BJ (cell line): ENCODE data around the gene NRIP1. TPM values are rescaled to one million over a fixed set of nuclear protein-coding genes. Genes with fewer than 3 reads are reported as not detected.

Source experiments
- CTCF ChIA-PET: fragments of 350-600 bp; formaldehyde crosslinking; extraction: SDS; loops from one replicate; lab custom pipeline; 2021; ENCODE audit warnings: antibody characterized with exemption, inconsistent platforms; lab: Yijun Ruan, JAX
- POLR2A ChIA-PET: fragments of 300-600 bp; sonication (Branson Sonifier 250); formaldehyde crosslinking; extraction: SDS; loops from one replicate; lab custom pipeline; 2021; ENCODE audit warnings: antibody characterized with exemption; lab: Charles Lee
- DNase-seq: peaks from one replicate; pipeline ENCODE4 v3.0.0-alpha.2; 2011; ENCODE audit warnings: low read depth
- H3K27me3 ChIP-seq: 2 replicates; pipeline ENCODE4 v1.6.0; 2011; ENCODE audit warnings: low read length; ENCODE audit not compliant: control insufficient read depth, insufficient read depth
- H3K36me3 ChIP-seq: 2 replicates; pipeline ENCODE4 v1.5.1; 2011; ENCODE audit warnings: low read length; ENCODE audit not compliant: control insufficient read depth, insufficient read depth
- H3K4me3 ChIP-seq: 2 replicates; pipeline ENCODE4 v1.5.1; 2011; ENCODE audit warnings: low read depth, mild to moderate bottlenecking, control low read depth, low read length
- CTCF ChIP-seq: IDR thresholded peaks from 2 replicates; pipeline ENCODE4 v1.5.1; 2011; ENCODE audit warnings: low read depth, mild to moderate bottlenecking, control low read depth, inconsistent platforms, low read length, moderate library complexity; ENCODE audit not compliant: insufficient read depth
- polyA plus RNA-seq: library from polyadenylated mRNA; depleted of rRNA; stranded (reverse); fragments of >200 nt; gene quantifications from 2 replicates; pipeline ENCODE4 v1.2.3, GENCODE V29; 2011

NRIP1 gene
- polyA plus RNA-seq, 1 experiment = 5.2 TPM

GRCh38 chr21:15098908-15099307, 34.1 kb upstream of the NRIP1 start:
- DNase-seq = no peak
- Histone ChIP-seq H3K36me3 (no peaks in the 10 kb centered on the region), H3K4me3 (no peak overlapping the region), H3K27me3 (peaks cover 3% of the 10 kb centered on the region; the same call in 1 of the 2 replicates)
- ChIA-PET POLR2A (no interaction called here), CTCF (interaction anchor here (1.0 to 1.3 kb wide), 2 partner anchors 10 to 24 kb away, joined by 3 to 5 read pairs; no protein-coding TSS in a partner anchor)
- TF ChIP-seq CTCF = no peak

- DNase-seq = no peak
- no peak for TF ChIP-seq CTCF
- H3K36me3 ChIP-seq = no peaks in the 10 kb centered on the region
- no peak overlapping the region for H3K4me3 ChIP-seq
- ChIA-PET POLR2A (no interaction called here), CTCF (no interaction called here)
- H3K27me3 ChIP-seq = peaks cover 3% of the 10 kb centered on the region; the same call in 1 of the 2 replicates
Observed at GRCh38 chr21:15098181-15098580, 33.4 kb upstream of the NRIP1 start.

GRCh38 chr21:15097580-15097979, 32.8 kb upstream of the NRIP1 start:
- TF ChIP-seq CTCF = no peak
- H3K4me3 ChIP-seq = no peak overlapping the region
- CTCF ChIA-PET = no interaction called here
- peaks cover 3% of the 10 kb centered on the region; the same call in 1 of the 2 replicates for H3K27me3 ChIP-seq
- H3K36me3 ChIP-seq = no peaks in the 10 kb centered on the region
- no peak for DNase-seq
- POLR2A ChIA-PET = no interaction called here

GRCh38 chr21:15096146-15096545, 31.3 kb upstream of the NRIP1 start:
- ChIA-PET CTCF (no interaction called here), POLR2A (no interaction called here)
- no peak for TF ChIP-seq CTCF
- DNase-seq = no peak
- H3K27me3 ChIP-seq = peaks cover 3% of the 10 kb centered on the region; the same call in 1 of the 2 replicates
- no peaks in the 10 kb centered on the region for H3K36me3 ChIP-seq
- no peak overlapping the region for H3K4me3 ChIP-seq

- POLR2A ChIA-PET = no interaction called here
Observed at GRCh38 chr21:15095326-15095725, 30.5 kb upstream of the NRIP1 start.

More at GRCh38 chr21:15095326-15095725, 30.5 kb upstream of the NRIP1 start:
- no peak for DNase-seq
- Histone ChIP-seq H3K36me3 (no peaks in the 10 kb centered on the region), H3K27me3 (no peaks in the 10 kb centered on the region; the same call in 1 of the 2 replicates), H3K4me3 (no peak overlapping the region)
- TF ChIP-seq CTCF = no peak
- CTCF ChIA-PET = no interaction called here
